PC-9 (cell line): ENCODE measurements around the gene RUNX1. TPM values are rescaled to one million over a fixed set of nuclear protein-coding genes. Genes with fewer than 3 reads are reported as not detected.
"Not testable (repeated sequence)": the region's sequence is repeated elsewhere in the genome, so short reads cannot be mapped to it uniquely, and the experiment has no call there.

ENCODE experiments used
- BruUV-seq: library from RNA; stranded (reverse); fragments of 400-500 nt; replicated peaks from 2 replicates; lab custom pipeline; 2021; lab: Mats Ljungman, UMichigan
- CTCF ChIA-PET: fragments of 300-600 bp; sonication (Branson Sonifier 250); formaldehyde crosslinking; loops from one replicate; lab custom pipeline; 2022; ENCODE audit warnings: antibody characterized with exemption; lab: Charles Lee
- POLR2A ChIA-PET: fragments of 300-600 bp; sonication (Branson Sonifier 250); formaldehyde crosslinking; loops from one replicate; lab custom pipeline; 2022; ENCODE audit warnings: antibody characterized with exemption; ENCODE audit not compliant: unreplicated experiment; lab: Charles Lee
- DNase-seq, 2 experiments: peaks; one replicate each; pipeline versions ENCODE4 v3.0.0 to v3.0.0-alpha.2; 2015 to 2022; ENCODE audit warnings: mixed read lengths in 1 of 2
- H2AFZ ChIP-seq: fragments of 200-600 bp; sonication (generic); 2 replicates; pipeline ENCODE4 v1.8.1; 2017; ENCODE audit warnings: antibody characterized with exemption
- H3F3A ChIP-seq: fragments of 200-600 bp; sonication (generic); 2 replicates; pipeline ENCODE4 v1.8.1; 2017; ENCODE audit warnings: antibody characterized with exemption, mild to moderate bottlenecking, low read depth; ENCODE audit not compliant: insufficient read depth
- H3K27ac ChIP-seq: fragments of 200-600 bp; sonication (generic); 2 replicates; pipeline ENCODE4 v1.6.1; 2016; ENCODE audit warnings: mixed run types
- H3K27me3 ChIP-seq: fragments of 200-600 bp; sonication (generic); 2 replicates; pipeline ENCODE4 v1.6.1; 2016; ENCODE audit warnings: low read depth, mixed run types; ENCODE audit not compliant: insufficient read depth
- H3K36me3 ChIP-seq: fragments of 200-600 bp; sonication (generic); 2 replicates; pipeline ENCODE4 v1.6.1; 2016; ENCODE audit warnings: low read depth, mixed run types
- H3K4me1 ChIP-seq: fragments of 200-600 bp; sonication (generic); replicated peaks from 2 replicates; pipeline ENCODE4 v1.6.1; 2016; ENCODE audit warnings: mixed run types; ENCODE audit not compliant: insufficient read depth
- H3K4me2 ChIP-seq: fragments of 200-600 bp; sonication (generic); 2 replicates; pipeline ENCODE4 v1.6.1; 2017; ENCODE audit warnings: mixed run types
- H3K4me3 ChIP-seq: fragments of 200-600 bp; sonication (generic); 2 replicates; pipeline ENCODE4 v1.6.1; 2016; ENCODE audit warnings: mixed run types
- H3K79me2 ChIP-seq: fragments of 200-600 bp; sonication (generic); 2 replicates; pipeline ENCODE4 v1.6.1; 2017; ENCODE audit warnings: low read depth, mixed run types
- H3K9me2 ChIP-seq: fragments of 200-600 bp; sonication (generic); 2 replicates; pipeline ENCODE4 v1.8.1; 2017; ENCODE audit warnings: mild to moderate bottlenecking; ENCODE audit not compliant: insufficient read depth
- H3K9me3 ChIP-seq: fragments of 200-600 bp; sonication (generic); 2 replicates; pipeline ENCODE4 v1.8.1; 2016; ENCODE audit warnings: low read depth; ENCODE audit not compliant: insufficient read depth
- H4K20me1 ChIP-seq: fragments of 200-600 bp; sonication (generic); 2 replicates; pipeline ENCODE4 v1.8.1; 2017; ENCODE audit not compliant: insufficient read depth
- CTCF ChIP-seq: fragments of 200-600 bp; sonication (generic); conservative IDR thresholded peaks from 2 replicates; pipeline ENCODE4 v1.6.1; 2017; ENCODE audit warnings: mixed run types, antibody characterized with exemption, mild to moderate bottlenecking, moderate library complexity
- EZH2 ChIP-seq: fragments of 200-600 bp; sonication (generic); IDR thresholded peaks from 2 replicates; pipeline ENCODE4 v1.8.0; 2017; ENCODE audit warnings: antibody characterized with exemption, low read depth
- intact Hi-C: fragments of 100-400 bp; cut with micrococcal nuclease; formaldehyde crosslinking; loops from one replicate; pipeline ENCODE4 v1.10.0; 2022; ENCODE audit not compliant: unreplicated experiment
- total RNA-seq: library from RNA; stranded (reverse); gene quantifications from 2 replicates; pipeline ENCODE4 v1.2.3, GENCODE V29; 2021

The RUNX1 gene
- total RNA-seq, 1 experiment from 2014 or later, result 58.5 TPM

GRCh38 chr21:34953950-34954349 is 95.2 kb downstream of the RUNX1 start:
- ChIA-PET POLR2A (no interaction called here), CTCF (no interaction called here)
- H3F3A ChIP-seq, result no peaks in the 10 kb centered on the region; the same call in 1 of the 2 replicates
- TF ChIP-seq EZH2 (no peak), CTCF (no peak)
- intact Hi-C loops, result loop anchor here (10.0 kb wide), 1 partner anchor 271 kb away; no protein-coding TSS in a partner anchor
- DNase-seq, result no peak
- 0 out of 2 replicates have a peak, but pooled peaks cover 9% of the 10 kb centered on the region for H3K4me1 ChIP-seq
- H4K20me1 ChIP-seq, result no peaks in the 10 kb centered on the region
- BruUV-seq, result no TSS peak
- peaks cover 6% of the 10 kb centered on the region; the same call in 1 of the 2 replicates for H3K36me3 ChIP-seq
- no peaks in the 10 kb centered on the region for H3K9me2 ChIP-seq
- H3K27me3 ChIP-seq, result no peaks in the 10 kb centered on the region
- H3K4me3 ChIP-seq, result no peak overlapping the region
- H3K27ac ChIP-seq, result no peak overlapping the region
- no peak overlapping the region for H2AFZ ChIP-seq
- no peak overlapping the region for H3K4me2 ChIP-seq
- no peaks in the 10 kb centered on the region for H3K9me3 ChIP-seq
- H3K79me2 ChIP-seq, result peaks cover 79% of the 10 kb centered on the region

GRCh38 chr21:34952701-34953100 is 96.4 kb downstream of the RUNX1 start:
- CTCF ChIA-PET, result interaction anchor here (0.5 kb wide), 1 partner anchor 99 kb away, joined by 6 read pairs; no protein-coding TSS in a partner anchor
- Histone ChIP-seq H3K4me1 (0 out of 2 replicates have a peak, but pooled peaks cover 9% of the 10 kb centered on the region), H4K20me1 (no peaks in the 10 kb centered on the region), H3K4me2 (no peak overlapping the region), H3K36me3 (peaks cover 6% of the 10 kb centered on the region; the same call in 1 of the 2 replicates), H3K27me3 (no peaks in the 10 kb centered on the region), H3K9me2 (no peaks in the 10 kb centered on the region), H3K79me2 (peaks cover 78% of the 10 kb centered on the region), H3K4me3 (no peak overlapping the region), H3F3A (no peaks in the 10 kb centered on the region; the same call in 1 of the 2 replicates), H3K27ac (no peak overlapping the region), H3K9me3 (no peaks in the 10 kb centered on the region), H2AFZ (no peak overlapping the region)
- TF ChIP-seq EZH2, result no peak
- TF ChIP-seq CTCF, result no peak
- intact Hi-C loops, result loop anchor here (10.0 kb wide), 1 partner anchor 272 kb away; no protein-coding TSS in a partner anchor
- POLR2A ChIA-PET, result interaction anchor here (0.6 kb wide), 1 partner anchor 186 kb away, joined by 3 read pairs; no protein-coding TSS in a partner anchor
- no TSS peak for BruUV-seq
- DNase-seq, result peak in 1 of 2 experiments; percentile 43

- CTCF ChIA-PET, result interaction anchor here (0.5 kb wide), 1 partner anchor 100 kb away, joined by 6 read pairs; no protein-coding TSS in a partner anchor
- H3K9me3 ChIP-seq, H3K4me2 ChIP-seq, H3K27ac ChIP-seq, H3F3A ChIP-seq, DNase-seq, H4K20me1 ChIP-seq, H2AFZ ChIP-seq, H3K27me3 ChIP-seq, H3K4me3 ChIP-seq, H3K36me3 ChIP-seq, POLR2A ChIA-PET, BruUV-seq, H3K4me1 ChIP-seq, H3K9me2 ChIP-seq: not testable (repeated sequence)
- intact Hi-C loops, result loop anchor here (10.0 kb wide), 1 partner anchor 273 kb away; no protein-coding TSS in a partner anchor
- H3K79me2 ChIP-seq, result peaks cover 78% of the 10 kb centered on the region
These were observed 97.2 kb downstream of the RUNX1 start for GRCh38 chr21:34951868-34952267.
